HL-60/S4 treated with retinoic acid at 250 ng/mL for 4 days and 3 days (cell line): Measurements from ENCODE around the gene ADD3.
"Not testable (repeated sequence)": the region's sequence is repeated elsewhere in the genome, so short reads cannot be mapped to it uniquely, and the experiment has no call there.

Experiments used
- in situ Hi-C: fragments of 300-500 bp; cut with MboI; formaldehyde crosslinking; loops from 2 replicates; pipeline ENCODE4 v1.7.0; 2022; ENCODE audit warnings: low sequenced_read_pairs

Gene ADD3

GRCh38 chr10:110032801-110033700 lies 25.3 kb downstream of the ADD3 start:
- in situ Hi-C loops = no loop called here

- in situ Hi-C loops = no loop called here
Observed at GRCh38 chr10:110033701-110034235, 26.0 kb downstream of the ADD3 start.

DNA sequence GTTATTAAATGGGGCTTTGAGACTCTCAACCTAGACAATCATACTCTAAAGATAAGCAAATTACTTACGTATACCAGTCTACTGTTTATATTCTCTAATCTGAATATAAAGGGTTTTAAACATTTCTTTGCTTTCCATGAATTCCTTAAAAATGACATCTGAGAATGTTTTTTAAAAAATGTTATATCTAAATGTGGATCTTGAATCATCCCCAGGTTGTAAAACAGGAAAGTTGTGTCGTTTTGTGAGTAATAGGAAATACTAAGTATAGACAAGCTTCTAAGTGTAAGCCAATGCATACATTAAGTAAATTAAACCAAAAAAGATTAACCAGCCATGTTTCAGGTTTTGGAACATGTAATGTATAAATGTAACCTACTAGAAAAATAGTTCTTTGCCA lies 26.8 kb downstream of the ADD3 start:
- in situ Hi-C loops = no loop called here

DNA sequence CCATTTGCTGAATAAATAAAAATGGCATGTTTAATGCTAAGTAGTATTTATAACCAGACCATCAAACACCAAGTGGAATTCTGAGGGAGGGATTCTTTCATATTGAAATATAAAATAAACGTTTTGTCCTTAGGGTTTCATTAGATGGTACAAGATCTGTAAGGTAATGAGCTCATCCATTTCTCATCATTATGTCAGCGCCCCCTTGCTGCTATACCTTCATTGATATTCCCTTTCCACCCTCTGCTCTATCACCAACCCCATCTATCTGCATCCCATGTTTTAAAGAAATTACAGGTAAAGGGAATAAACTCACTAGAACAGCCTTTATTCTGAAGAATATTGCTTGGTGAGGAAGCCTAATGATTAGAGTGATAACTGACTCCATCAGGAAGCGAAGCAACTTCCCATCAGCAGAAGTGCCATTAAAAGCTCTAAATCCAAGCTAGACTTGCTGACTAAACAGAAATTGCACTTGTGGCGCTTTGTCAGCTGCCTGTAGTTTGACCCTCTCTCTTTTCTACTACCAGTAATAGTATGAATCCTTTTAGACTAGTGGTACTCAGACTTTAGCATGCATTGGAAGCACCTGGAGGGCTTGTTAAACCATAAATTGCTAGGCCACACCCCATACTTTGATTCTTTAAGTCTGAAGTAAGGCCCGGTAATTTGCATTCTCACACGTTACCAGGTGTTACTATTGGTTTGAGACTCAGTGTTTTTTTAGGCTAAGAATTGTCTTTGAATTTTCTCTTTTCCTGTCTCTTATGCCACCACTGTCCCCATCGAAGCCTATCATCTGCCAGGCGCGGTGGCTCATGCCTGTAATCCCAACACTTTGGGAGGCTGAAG lies 27.5 kb downstream of the ADD3 start:
- in situ Hi-C loops = no loop called here

GRCh38 chr10:110036640-110037039 lies 28.9 kb downstream of the ADD3 start:
- in situ Hi-C loops = no loop called here

- in situ Hi-C loops = no loop called here
Observed at GRCh38 chr10:110039254-110039653, 31.5 kb downstream of the ADD3 start.

DNA sequence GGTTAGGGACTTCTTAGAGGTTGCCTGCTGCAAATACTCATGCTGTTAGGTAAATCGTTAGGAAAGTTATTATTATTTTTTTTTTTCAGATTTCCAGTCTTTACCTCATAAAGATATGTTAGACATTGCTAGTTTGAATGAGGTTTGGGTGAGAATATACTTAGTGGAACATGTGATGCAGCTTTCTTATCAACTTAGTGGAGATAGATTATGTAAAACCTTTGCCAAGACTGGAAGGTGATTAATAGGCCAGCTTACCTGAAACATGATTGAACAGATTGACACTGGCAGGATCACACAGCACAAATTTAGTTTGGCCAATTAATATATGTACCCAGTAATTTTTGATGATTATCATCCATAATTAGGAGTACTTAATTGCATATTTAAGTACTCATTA lies 32.3 kb downstream of the ADD3 start:
- in situ Hi-C loops = no loop called here

DNA sequence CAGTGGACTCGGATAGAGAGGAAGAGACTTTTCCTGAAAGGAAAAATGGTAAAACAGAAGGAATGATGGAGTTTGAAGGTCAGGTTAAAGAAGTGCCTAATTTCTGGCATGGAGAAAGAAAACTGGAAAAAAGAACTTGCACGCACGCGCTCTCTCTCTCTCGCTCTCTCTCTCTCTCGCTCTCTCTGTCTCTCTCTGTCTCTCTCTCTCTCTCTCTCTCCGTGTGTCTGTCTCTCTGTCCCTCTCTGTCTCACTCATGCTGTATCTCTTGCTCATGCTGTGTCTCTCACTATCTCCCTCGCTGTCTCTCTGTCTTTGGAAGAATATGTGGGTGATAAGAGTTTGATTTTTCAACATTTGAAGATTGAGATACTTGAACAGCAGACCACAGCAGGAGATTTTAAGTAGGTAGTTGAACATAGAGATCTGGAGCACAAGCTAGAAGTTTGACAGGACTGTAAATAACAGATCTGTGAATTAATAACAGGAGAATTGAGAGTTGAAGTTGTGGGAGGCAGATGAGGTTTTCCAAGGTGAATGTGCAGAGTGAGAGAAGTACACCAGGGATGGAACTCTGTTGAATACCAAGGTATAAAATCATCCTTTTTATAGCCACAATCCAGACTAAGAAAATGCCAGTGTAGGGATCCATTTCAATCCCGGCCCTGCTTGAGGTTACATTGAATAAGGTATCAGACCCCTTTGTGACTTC lies 33.1 kb downstream of the ADD3 start:
- in situ Hi-C loops = no loop called here

GRCh38 chr10:110041479-110041829 lies 33.7 kb downstream of the ADD3 start:
- in situ Hi-C loops = no loop called here

DNA sequence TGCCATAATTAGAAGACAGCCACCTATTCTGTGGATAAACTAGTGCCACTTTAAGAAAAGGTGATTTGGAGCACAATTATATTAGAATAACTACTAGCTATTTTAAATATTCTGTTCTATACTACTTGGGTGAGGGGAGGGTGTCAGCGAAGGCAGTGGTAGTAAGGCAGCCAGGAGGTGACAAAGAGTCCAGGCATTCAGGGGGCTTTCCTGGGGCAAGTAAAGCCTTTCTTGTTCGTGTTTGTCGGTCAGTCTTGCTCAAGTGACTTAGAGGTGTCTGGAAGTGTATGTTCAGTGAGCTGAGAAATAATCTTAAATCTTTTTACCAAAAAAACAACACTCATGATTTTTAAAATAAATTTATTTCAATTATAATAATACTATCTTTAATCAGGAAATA lies 34.4 kb downstream of the ADD3 start:
- in situ Hi-C loops = no loop called here

- in situ Hi-C loops = no loop called here
Observed at GRCh38 chr10:110042891-110043290, 35.1 kb downstream of the ADD3 start.

DNA sequence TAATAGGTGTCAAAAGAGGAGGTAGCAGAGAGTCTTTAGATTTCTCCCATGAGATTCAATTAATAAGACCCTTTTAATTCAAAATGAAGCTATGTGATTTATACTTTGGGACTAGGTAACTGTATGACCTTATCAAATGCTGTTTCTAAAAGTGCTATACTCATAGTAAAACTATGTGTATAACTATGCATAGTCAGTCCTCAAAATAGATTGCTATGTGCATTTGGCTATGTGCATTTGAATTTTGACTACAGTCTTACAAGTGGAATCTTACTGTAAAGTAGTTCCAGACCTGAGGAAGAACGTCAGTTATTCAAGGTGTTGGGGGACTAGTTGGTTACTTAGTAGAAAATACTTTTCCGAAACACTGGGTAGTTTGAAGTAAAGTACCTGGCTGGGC lies 36.9 kb downstream of the ADD3 start:
- in situ Hi-C loops = no loop called here

DNA sequence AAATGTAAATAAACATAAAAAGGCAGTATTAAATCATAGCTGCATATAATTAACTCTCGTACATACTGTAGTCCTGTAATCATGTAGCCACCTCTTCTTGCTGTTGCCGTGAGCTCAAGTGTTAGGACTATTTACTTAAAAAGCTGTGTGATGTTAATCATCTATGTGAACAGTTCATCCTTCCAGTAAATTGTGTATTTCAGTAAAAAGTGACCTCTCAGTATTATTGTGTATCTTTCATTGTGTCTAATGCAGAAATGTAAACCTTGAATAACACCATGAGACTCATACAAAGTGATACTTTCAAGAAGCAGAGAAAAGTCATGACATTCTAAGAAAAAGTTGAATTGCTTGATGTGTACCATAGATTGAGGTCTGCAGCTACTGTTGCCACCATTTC lies 38.0 kb downstream of the ADD3 start:
- in situ Hi-C loops = no loop called here

DNA sequence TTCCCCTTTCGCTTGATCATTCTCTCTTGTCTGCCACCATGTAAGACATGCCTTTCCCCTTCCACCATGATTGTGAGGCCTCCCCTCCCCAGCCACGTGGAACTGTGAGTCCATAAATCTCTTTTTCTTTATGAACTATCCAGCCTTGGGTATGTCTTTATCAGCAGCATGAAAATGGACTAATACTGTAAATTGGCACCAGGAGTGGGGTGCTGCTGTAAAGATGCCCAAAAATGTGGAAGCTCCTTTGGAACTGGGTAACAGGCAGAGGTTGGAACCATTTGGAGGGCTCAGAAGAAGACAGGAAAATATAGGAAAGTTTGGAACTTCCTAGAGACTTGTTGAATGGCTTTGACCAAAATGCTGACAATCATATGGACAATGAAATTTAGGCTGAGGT lies 40.4 kb downstream of the ADD3 start:
- in situ Hi-C loops = not testable (repeated sequence)

DNA sequence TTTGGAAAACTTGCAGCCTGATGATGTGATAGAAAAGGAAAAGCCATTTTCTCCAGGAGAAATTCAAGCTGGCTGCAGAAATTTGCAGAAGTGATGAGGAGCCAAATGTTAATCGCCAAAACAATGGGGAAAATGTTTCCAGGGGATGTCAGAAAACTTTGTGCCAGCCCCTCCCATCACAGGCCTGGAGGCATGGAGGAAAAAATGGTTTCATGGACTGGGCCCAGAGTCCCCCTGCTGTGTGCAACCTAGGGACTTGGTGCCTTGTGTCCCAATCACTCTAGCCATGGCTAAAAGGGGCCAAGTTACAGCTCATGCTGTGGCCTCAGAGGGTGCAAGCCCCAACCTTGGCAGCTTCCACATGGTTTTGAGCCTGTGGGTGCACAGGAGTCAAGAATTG lies 41.0 kb downstream of the ADD3 start:
- in situ Hi-C loops = no loop called here

GRCh38 chr10:110049889-110050591 lies 42.3 kb downstream of the ADD3 start:
- in situ Hi-C loops = not testable (repeated sequence)

GRCh38 chr10:110051487-110051886 lies 43.7 kb downstream of the ADD3 start:
- in situ Hi-C loops = no loop called here

DNA sequence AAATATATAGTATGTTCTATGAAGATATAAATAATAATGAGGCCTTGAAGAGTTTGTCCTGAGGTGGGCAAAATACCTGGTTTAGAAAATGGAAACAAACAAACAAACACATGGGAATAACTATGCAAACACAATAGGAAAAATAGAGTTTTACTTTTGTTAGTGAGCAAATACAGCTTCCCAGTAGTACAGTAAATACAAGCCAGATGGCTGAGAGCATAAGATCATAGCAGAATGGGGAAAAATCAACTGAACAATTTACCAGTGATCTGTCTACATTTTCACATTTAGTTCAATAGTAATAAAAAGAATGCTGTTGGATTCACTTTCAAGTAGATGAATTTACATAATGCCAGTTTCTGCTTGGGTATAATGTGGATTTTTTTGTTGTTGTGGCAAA lies 45.1 kb downstream of the ADD3 start:
- in situ Hi-C loops = no loop called here

DNA sequence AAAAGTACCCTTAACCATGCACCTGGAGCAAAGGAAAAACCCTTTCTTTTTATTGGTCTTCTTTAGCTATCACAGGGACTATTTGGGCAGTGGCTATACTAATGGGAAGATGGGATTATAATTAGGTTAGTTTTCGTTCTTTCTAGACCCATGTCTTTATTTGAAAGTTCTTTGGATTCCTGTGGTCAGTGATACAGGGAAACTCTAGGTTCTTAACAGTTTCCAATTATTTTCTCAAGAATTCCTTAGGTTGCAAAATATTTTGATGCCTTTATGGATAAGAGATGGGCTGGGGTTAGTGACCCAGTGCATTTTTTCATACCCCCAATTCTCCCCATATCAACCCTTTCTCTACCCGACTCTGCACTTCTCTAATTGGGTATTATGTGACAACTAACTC lies 49.0 kb downstream of the ADD3 start:
- in situ Hi-C loops = no loop called here

DNA sequence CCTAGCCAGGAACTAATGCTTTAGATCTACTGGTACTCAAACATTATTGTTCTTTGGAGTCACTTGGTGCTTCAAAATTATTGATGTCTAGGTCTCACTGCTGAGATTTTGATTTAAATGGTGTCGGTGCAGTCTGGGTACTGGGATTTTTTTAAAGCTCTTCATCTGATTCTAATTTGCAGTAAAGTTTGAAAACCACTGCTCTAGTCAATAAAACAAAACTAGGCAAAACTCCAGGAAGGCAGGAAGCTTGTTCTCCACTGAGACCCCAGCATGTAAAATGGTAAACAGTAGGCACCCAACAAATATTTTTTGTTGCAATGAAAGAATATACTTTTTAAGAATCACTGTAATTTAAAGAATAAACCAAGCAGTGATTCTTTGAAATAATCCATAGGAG lies 49.7 kb downstream of the ADD3 start:
- in situ Hi-C loops = no loop called here

- in situ Hi-C loops = no loop called here
Observed at GRCh38 chr10:110058212-110058611, 50.4 kb downstream of the ADD3 start.
